ENCODE results near the gene MED19.
"Not testable (repeated sequence)": the region's sequence is repeated elsewhere in the genome, so short reads cannot be mapped to it uniquely, and the experiment has no call there.

The MED19 gene, protein sequence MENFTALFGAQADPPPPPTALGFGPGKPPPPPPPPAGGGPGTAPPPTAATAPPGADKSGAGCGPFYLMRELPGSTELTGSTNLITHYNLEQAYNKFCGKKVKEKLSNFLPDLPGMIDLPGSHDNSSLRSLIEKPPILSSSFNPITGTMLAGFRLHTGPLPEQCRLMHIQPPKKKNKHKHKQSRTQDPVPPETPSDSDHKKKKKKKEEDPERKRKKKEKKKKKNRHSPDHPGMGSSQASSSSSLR

GRCh38 chr11:57711414-57712255, at the start of gene MED19:
MED19 (minus strand) TSS chr11:57712215; CDS start chr11:57712179, 36 bp downstream.
- peak; percentile 78 for DNase-seq (ENCODE audit: low read depth)

DNA sequence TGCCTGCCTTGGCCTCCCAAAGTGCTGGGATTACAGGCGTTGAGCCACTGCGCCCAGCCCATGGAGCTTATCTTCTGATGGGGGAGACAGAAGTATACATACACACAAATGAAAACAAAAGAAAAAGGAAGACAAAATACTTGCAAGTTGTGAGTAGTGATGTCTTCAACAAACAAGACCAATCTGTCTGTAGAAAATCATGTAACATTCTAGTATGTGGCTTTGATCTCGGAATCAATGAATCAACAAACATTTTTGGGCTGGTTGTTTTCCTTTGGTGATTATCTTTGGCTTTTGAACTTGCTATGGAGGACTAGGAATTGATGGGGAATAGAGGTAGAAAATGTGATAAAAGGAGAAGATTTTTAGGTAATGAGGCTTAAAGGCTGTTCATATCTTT, 46.2 kb upstream of the MED19 start:
- DNase-seq (ENCODE audit: low read depth): no peak

- no peak for DNase-seq (ENCODE audit: low read depth)
These were observed 40.9 kb upstream of the MED19 start for GRCh38 chr11:57752954-57753353.

GRCh38 chr11:57751676-57752253, 39.8 kb upstream of the MED19 start, which contains the start of gene BTBD18:
BTBD18 (minus strand) TSS chr11:57751819; CDS start chr11:57751188, 631 bp downstream.
- DNase-seq (ENCODE audit: low read depth): peak; percentile 66

- no peak for DNase-seq (ENCODE audit: low read depth)
These were observed 39.2 kb upstream of the MED19 start for GRCh38 chr11:57751176-57751575.

DNA sequence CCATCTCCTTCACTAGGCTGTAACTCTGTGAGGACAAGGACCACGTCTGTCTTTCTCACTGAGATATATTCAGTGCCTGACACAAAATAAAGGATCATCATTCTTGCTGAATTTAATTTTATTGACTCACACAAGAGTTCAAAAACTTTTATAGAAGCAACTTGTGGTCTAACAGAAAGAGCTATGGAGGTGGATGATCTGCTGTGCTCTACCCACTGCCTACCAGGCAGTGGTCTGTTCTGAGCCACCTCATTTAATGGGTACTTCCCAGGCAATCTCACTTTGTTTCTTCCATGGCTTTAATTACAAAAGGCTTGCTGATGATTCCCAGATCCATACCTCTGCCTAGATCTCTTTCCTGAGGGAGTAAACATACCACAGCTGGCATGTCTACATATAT, 34.9 kb upstream of the MED19 start:
- no peak for DNase-seq (ENCODE audit: low read depth)

GRCh38 chr11:57745206-57745605, 33.2 kb upstream of the MED19 start:
- DNase-seq (ENCODE audit: low read depth): no peak

DNA sequence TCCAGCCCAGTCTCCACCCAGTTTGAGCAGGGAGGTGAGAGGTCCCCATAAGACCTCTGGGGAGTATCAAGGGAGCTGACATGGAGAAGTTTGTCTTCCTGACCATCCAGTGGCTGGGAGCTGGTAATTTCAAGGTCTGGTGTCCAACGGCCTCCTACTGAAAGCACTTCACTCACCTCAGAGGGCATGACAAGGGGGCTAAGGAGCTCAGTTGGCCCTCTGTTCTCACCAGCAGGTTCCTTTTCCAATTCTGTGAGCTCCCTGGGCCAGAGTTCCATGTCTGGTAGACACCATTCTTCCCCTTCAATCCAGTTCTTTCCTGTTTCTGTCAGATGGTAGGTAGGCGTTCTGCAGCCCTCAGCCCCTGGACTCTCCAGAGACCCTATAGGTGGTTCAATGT, 32.3 kb upstream of the MED19 start:
- no peak for DNase-seq (ENCODE audit: low read depth)

DNA sequence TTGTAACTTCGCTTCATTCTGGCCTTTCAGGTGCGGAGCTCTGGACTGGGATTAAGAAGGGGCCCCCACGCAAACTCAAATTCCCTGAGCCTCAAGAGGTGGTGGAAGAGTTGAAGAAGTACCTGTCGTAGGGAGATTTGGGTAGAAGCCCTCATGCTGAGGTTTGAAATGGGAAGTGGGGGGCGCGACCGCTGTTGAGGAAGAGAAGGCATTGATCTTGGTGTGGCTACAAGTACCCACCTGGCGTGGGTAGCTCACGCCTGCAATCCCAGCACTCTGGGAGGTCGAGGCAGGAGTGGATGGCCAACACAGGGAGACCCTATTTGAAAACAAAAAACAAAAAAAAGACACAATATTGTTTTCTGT, 30.1 kb upstream of the MED19 start:
- no peak for DNase-seq (ENCODE audit: low read depth)

- peak; percentile 97 for DNase-seq (ENCODE audit: low read depth)
These were observed 29.4 kb upstream of the MED19 start, which contains the start of gene SELENOH for GRCh38 chr11:57741132-57742086. SELENOH (plus strand) TSS chr11:57741491; CDS start chr11:57741596, 105 bp downstream.

DNA sequence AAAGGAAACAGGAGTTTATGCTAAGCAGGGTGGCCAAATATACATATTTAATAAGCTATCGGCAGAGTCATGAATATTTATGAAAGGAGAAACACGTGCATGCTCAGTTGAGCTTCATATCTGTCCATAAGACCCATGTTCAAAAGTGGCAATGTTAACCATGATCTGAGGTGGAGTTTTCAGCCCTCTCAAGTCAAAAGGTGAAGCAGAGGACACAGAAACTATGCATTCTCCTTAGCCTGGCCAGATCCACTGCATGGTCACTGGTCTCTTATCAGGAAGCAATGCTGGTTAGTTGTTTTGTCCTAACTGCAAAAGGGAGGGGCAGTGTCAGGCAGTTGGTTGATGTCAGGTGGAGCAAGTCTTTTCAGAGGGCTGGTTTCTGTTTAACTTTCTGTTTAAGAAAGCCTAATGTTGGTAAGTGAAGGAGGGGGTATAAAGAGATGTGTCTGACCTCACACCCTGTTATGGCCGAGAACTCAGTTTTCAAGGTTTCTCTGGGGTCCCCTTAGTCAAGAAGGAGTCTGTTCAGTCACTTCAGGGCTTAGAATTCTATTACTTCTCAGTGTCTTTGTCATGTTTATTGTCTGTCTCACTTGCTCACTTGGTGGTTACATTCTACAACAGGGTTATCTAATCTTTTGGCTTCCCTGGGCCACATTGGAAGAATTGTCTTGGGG, 23.7 kb upstream of the MED19 start:
- DNase-seq (ENCODE audit: low read depth): no peak

DNA sequence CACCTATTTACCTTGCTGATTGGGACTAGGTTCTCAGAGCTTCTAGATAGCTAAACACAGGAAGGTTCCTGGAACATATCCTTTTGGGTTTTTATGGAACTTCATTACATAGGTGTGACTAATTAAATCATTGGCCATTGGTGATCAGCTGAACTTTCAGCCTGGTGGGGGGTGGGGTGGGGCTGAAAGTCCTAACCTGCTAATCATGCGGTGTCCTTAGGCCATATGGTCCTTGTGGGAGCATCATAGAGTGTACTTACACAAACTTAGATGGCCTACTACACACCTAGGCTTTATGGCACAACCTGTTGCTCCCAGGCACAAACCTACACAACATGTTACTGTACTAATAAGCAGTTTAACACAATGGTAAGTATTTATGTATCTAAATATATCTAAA, 20.6 kb upstream of the MED19 start:
- DNase-seq (ENCODE audit: low read depth): no peak

DNA sequence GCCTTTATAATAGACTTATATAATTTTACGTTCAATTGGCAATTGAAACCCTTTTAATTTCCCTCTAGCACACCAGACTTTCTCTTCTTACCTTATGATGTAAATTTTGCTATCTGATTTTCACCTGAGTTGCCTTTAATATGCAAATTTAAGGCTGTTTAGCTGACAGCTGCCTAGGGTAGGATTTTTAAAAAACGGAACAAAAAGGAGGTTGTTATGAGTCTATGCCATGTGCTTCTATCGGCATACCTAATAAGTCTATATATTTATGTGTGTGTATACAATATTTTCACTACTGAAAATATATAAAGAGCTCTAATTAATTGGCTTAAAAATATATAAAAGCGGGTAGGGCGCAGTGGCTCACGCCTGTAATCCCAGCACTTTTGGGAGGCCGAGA, 17.5 kb upstream of the MED19 start:
- no peak for DNase-seq (ENCODE audit: low read depth)

DNA sequence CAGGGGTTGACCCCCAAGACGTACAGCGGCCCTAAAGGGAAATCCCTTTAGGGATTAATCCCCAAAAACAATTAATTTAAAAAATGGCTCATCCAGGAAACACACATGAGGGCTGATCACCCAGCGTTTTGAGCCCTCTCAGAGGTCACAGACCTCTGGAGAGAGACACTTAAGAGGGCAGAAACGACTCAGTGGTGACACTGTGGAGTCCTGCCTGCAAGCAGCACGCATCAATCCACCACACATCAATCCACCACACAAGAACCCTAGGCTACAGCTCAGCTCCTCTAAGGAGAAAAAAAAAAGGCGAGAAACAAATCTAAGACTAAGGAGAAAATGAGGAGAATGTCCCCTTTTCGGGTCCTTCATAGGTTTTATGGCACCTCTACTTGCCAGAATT, 16.8 kb upstream of the MED19 start:
- no peak for DNase-seq (ENCODE audit: low read depth)

DNA sequence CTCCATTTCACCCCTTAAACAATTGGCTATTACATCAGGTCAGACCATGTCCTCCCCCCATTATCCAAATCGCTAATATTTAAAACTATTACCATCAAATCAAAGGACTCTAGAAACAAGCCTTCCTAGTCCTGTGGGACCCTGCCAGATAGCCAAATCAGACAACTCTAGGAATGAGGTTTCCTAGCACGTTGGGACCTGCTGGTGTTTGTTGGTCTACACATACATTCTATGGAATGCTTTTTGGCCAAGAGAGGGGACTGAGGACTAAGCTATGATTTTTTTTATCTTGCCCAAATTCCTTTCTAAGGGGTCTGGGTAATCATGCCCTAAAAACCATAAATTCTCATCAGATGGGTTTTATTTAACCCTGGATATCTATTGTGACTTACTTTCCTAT, 15.2 kb upstream of the MED19 start:
- DNase-seq (ENCODE audit: low read depth): no peak

- DNase-seq (ENCODE audit: low read depth): not testable (repeated sequence)
These were observed 4.7 kb upstream of the MED19 start for GRCh38 chr11:57716726-57717125.

DNA sequence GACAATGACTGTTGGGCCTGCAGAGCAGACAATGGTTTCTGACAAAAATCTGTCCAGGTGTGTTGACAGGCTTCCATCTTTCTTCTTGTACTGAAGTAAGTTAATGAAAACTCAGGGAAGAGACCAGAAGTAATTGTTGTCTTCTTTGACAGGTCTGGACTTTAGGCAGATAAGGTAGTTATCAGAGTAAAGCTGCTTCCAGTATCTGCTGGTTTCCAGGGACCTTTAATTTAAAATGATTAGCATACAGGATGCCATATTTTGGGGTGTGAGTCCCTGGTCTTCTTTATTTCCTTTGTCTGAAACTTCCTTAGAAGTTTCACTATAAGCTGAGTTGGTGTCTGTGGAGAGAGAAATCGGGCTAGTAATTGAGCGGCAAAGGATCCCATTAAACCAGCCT, 1.8 kb upstream of the MED19 start:
- no peak for DNase-seq (ENCODE audit: low read depth)

- DNase-seq (ENCODE audit: low read depth): peak; percentile 100
These were observed 488 bp upstream of the MED19 start, which contains the start of gene TMX2 for GRCh38 chr11:57712256-57713150. TMX2 (plus strand) TSS chr11:57712593; CDS start chr11:57712619, 26 bp downstream.

DNA sequence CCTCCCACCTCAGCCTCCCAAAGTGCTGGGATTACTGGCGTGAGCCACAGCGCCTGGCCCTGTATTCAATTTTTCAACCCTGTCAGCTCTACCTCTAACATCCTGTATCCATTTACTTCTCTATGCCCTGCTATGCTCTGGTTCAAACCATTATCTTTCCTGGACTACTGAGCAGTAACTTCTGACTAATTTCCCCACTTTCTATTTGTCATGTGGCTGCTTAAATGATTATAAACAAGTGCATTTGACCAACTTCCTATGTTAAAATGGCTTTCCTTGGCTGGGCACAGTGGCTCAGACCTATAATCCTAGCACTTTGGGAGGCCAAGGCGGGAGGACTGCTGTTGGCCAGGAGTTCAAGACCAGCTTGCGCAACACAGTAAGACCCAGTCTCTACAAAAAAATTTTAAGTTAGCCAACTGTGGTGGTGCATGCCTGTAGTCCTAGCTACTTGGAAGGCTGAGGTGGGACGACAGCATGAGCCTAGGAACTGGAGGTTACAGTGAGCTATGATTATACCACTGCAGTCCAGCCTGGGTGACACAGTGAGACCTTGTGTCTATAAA, 2.1 kb downstream of the MED19 start:
- DNase-seq (ENCODE audit: low read depth): no peak

DNA sequence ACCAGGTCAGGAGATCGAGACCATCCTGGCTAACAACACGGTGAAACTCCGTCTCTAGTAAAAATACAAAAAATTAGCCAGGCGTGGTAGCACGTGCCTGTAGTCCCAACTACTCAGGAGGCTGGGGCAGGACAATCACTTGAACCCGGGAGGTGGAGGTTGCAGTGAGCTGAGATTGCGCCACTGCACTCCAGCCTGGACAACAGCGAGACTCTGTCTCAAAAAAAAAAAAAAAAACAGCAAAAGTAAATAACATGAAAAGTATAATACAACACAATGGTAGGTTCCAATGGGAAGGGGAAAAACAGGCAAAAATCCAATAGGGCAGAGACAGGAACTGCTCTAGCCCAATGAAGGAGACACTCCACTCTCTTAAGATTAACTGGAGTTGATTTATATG, 6.6 kb downstream of the MED19 start:
- peak; percentile 6 for DNase-seq (ENCODE audit: low read depth)
